ENCODE measurements around the gene TSHZ2. TPM values are rescaled to one million over a fixed set of nuclear protein-coding genes. Genes with fewer than 3 reads are reported as not detected.
"Not testable (repeated sequence)": the region's sequence is repeated elsewhere in the genome, so short reads cannot be mapped to it uniquely, and the experiment has no call there.

TSHZ2 gene
- total and polyA plus RNA-seq, 11 donors: 1.8 to 12.1 (median 3.7) TPM

DNA sequence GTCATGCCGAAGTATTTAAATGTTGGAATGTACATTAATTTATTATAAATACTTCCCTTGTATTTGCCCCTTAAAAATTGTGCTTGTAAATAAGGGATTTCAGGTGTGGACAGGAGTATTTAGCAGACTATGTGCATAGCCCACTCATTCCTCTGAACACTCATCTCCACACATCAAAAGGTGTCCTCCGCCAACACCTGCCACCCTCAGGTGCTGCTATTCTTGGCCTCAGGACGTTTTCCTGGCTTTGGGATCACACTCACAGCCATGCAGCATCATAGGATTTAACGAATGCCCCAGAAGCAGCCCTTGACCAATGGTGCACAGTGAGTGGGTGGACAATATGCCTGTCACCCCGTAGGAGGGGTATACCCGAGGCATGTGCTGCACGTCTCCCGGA, 390.6 kb downstream of the TSHZ2 start:
- DNase-seq (no peak), ATAC-seq (no peak)
- Histone ChIP-seq H3K27me3 (no peaks in the 10 kb centered on the region), H3K27ac (no peak overlapping the region), H3K4me3 (no peak overlapping the region), H3K9me3 (no peaks in the 10 kb centered on the region), H3K4me1 (peaks cover 0 to 14% (median 0%) of the 10 kb centered on the region in 12 donors), H3K36me3 (no peaks in the 10 kb centered on the region)
- WGBS, 4 donors: 80 to 87% (median 84%) methylated on average over 8 of the region's 8 CpGs
- intact Hi-C loops (cut with DNase I): no loop called here
- TF ChIP-seq, protein P1, sequence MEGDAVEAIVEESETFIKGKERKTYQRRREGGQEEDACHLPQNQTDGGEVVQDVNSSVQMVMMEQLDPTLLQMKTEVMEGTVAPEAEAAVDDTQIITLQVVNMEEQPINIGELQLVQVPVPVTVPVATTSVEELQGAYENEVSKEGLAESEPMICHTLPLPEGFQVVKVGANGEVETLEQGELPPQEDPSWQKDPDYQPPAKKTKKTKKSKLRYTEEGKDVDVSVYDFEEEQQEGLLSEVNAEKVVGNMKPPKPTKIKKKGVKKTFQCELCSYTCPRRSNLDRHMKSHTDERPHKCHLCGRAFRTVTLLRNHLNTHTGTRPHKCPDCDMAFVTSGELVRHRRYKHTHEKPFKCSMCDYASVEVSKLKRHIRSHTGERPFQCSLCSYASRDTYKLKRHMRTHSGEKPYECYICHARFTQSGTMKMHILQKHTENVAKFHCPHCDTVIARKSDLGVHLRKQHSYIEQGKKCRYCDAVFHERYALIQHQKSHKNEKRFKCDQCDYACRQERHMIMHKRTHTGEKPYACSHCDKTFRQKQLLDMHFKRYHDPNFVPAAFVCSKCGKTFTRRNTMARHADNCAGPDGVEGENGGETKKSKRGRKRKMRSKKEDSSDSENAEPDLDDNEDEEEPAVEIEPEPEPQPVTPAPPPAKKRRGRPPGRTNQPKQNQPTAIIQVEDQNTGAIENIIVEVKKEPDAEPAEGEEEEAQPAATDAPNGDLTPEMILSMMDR (IDR thresholded peaks at IDR 0.05): no peak
- TF ChIP-seq POLR2A (IDR thresholded peaks at IDR 0.05): no peak

DNA sequence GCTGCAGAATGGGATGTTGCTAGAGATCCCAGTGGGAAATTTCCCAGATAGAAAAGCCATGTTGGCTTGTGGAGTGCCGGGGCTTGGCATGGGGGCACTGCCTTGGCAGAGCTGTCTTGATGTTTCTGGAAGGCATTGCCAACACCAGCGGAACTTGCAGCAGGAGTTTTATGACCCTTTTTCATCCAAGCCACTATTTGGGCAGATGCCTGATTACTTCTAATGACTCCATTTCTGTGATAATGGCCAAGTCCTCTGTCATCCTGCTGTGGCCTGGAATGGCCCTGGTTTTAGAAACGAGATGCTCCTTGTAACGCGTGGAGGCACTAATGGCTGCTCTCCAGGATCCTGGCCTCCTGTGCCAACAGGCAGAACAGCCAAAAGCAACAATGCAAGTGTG, 392.5 kb downstream of the TSHZ2 start:
- no peak for ATAC-seq
- intact Hi-C loops (cut with DNase I): no loop called here
- Histone ChIP-seq H3K9me3 (no peaks in the 10 kb centered on the region), H3K4me3 (no peak overlapping the region), H3K4me1 (peaks cover 0 to 14% (median 0%) of the 10 kb centered on the region in 12 donors), H3K27ac (no peak overlapping the region), H3K36me3 (no peaks in the 10 kb centered on the region), H3K27me3 (no peaks in the 10 kb centered on the region)
- DNase-seq: no peak
- no peak for TF ChIP-seq POLR2A (IDR thresholded peaks at IDR 0.05)
- TF ChIP-seq, protein P1 (IDR thresholded peaks at IDR 0.05): no peak
- WGBS, 4 donors: 63 to 84% (median 82%) methylated on average over 5 of the region's 5 CpGs

DNA sequence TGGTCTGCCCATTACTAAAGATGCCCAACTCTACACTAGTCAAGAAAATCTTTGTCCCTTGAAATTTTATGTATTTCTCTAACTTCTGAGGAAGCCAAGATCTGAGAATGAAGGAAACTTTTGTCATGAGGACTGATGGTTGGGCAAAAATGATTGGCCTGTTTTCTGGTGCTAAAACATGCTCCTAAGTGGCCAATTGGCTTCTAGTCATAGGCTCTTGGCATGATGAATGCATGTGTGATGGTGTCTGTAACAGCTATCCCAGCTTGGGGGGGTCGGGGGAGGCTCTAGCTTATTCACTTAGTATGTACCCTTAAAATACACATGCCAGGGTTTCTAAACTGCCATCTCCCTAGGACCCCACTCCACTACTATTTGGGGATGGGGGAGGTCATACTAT, 392.9 kb downstream of the TSHZ2 start:
- Histone ChIP-seq H3K36me3 (no peaks in the 10 kb centered on the region), H3K4me1 (peaks cover 0 to 14% (median 0%) of the 10 kb centered on the region in 12 donors), H3K27ac (no peak overlapping the region), H3K4me3 (no peak overlapping the region), H3K27me3 (no peaks in the 10 kb centered on the region), H3K9me3 (no peaks in the 10 kb centered on the region)
- DNase-seq: no peak
- TF ChIP-seq POLR2A (IDR thresholded peaks at IDR 0.05): no peak
- TF ChIP-seq, protein P1 (IDR thresholded peaks at IDR 0.05): no peak
- no peak for ATAC-seq
- 64 to 88% (median 69%) methylated on average over 1 of the region's 1 CpG for WGBS, 4 donors
- intact Hi-C loops (cut with DNase I): no loop called here

DNA sequence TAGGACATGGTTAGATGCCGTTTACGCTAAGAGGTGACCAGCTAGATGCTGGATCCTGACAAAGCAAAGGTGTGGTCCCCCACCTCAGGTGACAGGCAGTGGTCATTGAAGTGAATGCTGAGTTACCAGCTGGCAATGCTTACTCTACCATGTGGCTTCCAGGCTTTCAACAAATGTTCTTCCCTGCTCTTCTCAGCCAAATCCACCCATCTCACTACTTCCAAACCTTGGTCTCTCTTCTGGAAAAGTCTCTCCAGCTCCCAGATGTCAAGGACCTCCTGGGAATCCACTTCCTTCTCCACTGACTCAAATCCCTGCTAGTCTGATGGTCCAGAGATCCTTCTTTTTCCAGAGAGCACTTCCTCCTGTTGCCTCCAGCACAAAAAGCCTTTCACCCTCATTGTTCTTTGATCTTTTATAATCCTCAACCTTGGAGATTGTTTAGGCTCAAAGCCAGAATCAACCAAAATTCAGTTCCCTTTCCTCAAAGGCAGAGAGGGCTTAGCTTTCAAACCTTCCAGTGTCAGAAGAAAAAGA, 393.4 kb downstream of the TSHZ2 start:
- Histone ChIP-seq H3K4me1 (peaks cover 0 to 14% (median 0%) of the 10 kb centered on the region in 12 donors), H3K9me3 (no peaks in the 10 kb centered on the region), H3K27ac (no peak overlapping the region), H3K4me3 (no peak overlapping the region), H3K27me3 (no peaks in the 10 kb centered on the region), H3K36me3 (no peaks in the 10 kb centered on the region)
- WGBS, 4 donors: 87 to 98% (median 97%) methylated on average over 2 of the region's 2 CpGs
- intact Hi-C loops (cut with DNase I): no loop called here
- no peak for DNase-seq
- peak in 1 of 4 donors; percentile 56 for ATAC-seq
- TF ChIP-seq, protein P1 (IDR thresholded peaks at IDR 0.05): no peak
- no peak for TF ChIP-seq POLR2A (IDR thresholded peaks at IDR 0.05)

DNA sequence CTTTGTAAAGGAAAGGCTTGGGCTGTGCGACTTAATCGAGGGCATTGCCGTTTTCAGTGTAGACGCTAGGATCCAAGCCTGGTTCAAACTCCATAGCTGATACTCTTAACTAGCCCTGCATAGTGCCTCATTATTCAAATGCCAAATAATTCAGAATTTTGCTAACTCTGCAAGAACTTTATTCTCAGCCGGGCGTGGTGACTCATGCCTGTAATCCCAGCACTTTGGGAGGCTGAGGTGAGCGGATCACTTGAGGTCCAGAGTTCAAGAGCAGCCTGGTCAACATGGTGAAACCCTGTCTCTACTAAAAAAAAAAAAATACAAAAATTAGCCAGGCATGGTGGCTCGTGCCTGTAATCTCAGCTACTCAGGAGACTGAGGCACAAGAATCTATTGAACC, 394.8 kb downstream of the TSHZ2 start:
- H3K4me3 ChIP-seq; H3K9me3 ChIP-seq; H3K36me3 ChIP-seq; DNase-seq; H3K27ac ChIP-seq; intact Hi-C loops (cut with DNase I); H3K27me3 ChIP-seq; ATAC-seq: not testable (repeated sequence)
- peaks cover 0 to 14% (median 0%) of the 10 kb centered on the region in 12 donors for H3K4me1 ChIP-seq
- 95 to 98% (median 96%) methylated on average over 8 of the region's 8 CpGs for WGBS, 4 donors

Data from heart left ventricle (tissue), 16 donors.